SK-N-MC (cell line): ENCODE results near the gene GRAMD1B.

Experiments
- EZH2 ChIP-seq: fragments of 200-600 bp; sonication (generic); IDR thresholded peaks from one replicate; pipeline ENCODE4 v1.6.1; 2017; ENCODE audit warnings: antibody characterized with exemption
- POLR2AphosphoS5 ChIP-seq: IDR thresholded peaks from 2 replicates; pipeline ENCODE4 v1.6.1; 2012; ENCODE audit warnings: mild to moderate bottlenecking, low read depth, low read length, borderline replicate concordance

DNA sequence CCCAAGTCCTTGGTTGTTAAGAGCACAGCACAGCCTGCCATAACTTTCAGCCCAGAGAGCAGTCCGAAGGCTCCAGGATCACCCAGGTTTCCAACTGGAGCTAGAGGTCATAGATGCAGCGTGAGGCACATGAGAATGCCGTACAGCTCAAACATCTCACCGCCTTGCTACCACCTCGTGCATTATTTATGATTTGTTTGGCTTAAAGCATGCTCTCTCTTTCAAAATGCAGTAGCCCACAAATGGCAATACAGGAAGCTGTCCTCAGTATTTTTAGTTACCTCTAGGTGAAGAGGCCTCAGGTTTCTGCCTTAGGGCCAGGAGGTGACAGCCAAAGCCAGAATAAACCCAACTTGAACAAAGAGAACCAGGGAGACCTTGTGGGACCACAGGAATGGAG, 210.0 kb downstream of the GRAMD1B start:
- TF ChIP-seq EZH2 (no peak), POLR2AphosphoS5 (no peak)
